GM19043 (cell line): ENCODE measurements around the gene TMEM144.
"Not testable (repeated sequence)": the region's sequence is repeated elsewhere in the genome, so short reads cannot be mapped to it uniquely, and the experiment has no call there.

Source experiments
- ATAC-seq: cut with Tn5 transposase; IDR thresholded peaks from one replicate; pipeline ENCODE4 v1.9.1; 2021; ENCODE audit warnings: low read depth; ENCODE audit not compliant: unreplicated experiment

TMEM144 gene

GRCh38 chr4:158229768-158230167 is 19.5 kb downstream of the TMEM144 start:
- ATAC-seq = no peak

DNA sequence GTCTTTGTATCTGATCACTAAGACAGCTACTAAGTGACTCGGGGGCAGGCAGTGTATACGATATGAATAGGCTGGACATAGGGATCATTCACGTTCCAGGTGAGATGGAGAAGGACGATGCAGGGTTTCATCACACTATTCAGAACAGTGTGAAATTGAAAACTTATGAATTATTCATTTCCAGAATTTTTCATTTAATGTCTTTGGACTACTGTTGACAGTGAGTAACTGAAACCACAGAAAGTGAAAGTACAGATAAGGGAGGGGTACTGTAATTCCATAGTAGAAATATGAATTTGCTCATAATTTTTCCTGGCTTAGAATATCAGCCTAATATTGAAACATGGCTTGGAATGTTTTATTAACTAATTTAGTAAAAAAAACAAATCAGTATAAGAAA is 24.4 kb downstream of the TMEM144 start:
- no peak for ATAC-seq

GRCh38 chr4:158236304-158237030 is 26.2 kb downstream of the TMEM144 start:
- no peak for ATAC-seq

DNA sequence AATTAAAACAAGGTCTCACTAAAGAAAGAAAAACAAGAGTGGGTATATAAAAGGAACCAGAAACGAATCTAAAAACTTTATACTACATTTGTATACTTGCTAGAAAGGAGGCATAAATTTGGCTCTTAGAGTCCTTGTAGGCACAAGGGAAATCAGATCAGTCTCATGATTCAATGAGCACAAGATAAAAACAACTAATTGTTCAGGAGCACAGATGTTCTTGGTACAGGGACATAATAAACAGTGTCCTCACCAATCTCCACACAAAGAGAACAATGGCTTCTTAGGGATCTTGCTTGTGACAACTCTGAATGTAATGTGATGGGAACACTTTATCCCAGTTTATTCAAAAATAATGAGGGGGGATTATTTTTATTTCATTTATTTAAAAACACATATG is 28.3 kb downstream of the TMEM144 start:
- no peak for ATAC-seq

DNA sequence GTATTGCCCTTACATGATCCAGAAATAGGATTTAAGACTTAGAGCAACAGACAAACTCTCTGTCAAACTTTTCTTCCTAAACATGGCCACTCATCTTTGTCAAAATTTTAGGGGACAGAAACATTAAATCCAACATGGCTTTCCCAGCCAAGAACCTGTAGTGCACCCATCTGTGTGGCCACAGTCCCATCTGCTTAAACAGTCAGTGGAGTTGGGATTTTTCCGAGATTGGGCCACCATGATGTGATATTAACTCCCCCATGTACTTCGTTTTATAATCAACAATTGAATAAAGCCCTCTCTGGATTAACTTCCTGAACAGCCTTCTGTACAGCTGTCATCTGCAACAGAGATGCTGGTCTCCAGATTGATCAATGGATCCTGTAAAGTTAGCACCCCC is 28.9 kb downstream of the TMEM144 start:
- no peak for ATAC-seq

GRCh38 chr4:158243071-158243470 is 32.8 kb downstream of the TMEM144 start:
- no peak for ATAC-seq

- ATAC-seq = no peak
Observed at GRCh38 chr4:158250321-158250720, 40.0 kb downstream of the TMEM144 start.

GRCh38 chr4:158253350-158253980 is 43.2 kb downstream of the TMEM144 start:
- peak; percentile 57 for ATAC-seq

DNA sequence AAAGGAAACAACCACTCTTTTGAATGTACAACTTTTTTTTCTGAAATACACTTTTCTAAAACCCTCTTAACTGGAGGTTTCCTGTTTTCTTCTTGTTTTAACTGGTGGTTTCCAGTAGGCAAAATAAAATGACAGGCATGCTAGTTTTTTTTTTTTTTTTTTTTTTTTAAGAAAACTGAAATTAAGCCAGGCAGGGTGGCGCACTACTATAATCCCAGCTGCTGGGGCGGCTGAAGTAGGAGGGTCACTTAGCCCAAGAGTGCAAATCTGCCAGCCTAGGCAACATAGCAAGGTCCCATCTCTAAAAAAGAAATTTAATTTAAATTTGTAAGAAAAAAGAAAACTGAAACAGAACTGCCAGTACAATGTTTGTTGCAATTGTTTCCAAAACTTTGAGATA is 44.0 kb downstream of the TMEM144 start:
- ATAC-seq = no peak

DNA sequence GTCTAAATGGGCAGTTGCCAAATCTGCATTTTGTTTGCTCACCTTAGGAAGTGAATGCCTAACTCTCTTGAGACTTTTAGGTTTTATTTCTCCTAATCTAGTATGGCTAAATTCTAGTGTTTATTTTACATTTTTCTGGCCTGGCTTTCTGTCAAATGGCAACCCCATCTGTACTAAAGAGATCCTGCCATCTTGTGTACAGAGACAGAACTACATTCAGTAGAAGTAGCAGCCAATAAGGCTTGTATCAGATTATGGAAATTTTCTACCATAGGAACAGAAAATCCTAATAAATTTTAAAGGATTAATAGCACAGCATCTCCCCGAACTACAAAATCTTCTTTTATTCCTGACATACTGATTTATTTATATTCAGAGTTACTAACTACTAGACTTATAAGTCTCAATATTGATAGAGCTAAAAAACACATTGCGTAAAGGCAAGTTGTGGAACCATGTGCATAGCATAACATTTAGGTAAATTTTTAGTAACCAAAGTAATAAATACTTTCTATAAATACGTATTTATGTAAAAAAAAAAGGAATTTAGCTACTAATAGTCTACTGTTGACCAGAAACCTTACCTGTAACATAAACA is 45.5 kb downstream of the TMEM144 start:
- peak; percentile 69 for ATAC-seq

DNA sequence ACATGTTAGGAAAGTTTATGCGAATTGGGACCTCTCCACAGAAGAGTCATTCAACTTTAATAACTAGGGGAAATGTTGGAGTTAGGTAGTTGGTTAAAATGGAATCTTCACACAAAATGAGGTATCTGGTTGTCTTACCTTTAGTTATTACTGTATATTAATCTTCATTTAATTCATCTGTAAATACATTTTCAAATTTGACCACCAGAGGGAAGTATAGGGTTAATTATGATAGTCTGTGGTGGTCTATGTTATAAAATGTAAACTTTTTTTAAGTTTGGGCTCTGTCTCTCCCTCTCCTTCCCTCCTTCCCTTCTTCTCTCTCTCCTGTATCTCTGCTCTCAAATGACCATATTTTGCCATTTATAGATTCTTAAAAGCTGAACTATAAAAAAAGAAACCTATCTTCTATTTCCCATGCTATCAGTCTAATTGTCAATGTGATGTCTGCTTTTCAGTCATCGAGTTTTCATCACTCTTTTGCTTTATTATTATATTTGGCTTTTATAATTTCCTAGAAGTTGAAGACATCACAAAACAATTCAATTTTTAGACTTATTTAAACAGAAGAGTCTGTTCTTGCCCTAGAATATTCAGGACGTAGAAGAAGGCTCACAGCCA is 49.8 kb downstream of the TMEM144 start:
- ATAC-seq = no peak

DNA sequence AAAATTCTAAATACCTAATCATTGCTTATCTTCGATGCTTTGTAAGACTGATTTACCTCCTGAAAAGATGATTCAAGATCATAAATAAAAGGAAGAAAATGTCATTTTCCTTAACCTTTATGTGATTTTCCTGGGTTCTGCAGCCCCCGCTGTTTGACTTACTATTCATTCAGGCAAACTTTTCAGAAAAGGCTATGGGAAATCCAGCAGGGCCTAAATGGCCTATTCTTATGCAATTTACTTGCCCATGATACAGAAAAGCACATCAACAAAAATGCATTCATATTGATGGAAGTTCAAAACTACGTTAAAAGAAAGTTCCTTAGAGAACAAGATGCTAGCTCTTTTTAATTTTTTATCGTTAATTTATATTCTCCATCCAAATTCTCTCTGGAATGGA is 51.2 kb downstream of the TMEM144 start:
- no peak for ATAC-seq

GRCh38 chr4:158268553-158268952 is 58.3 kb downstream of the TMEM144 start:
- ATAC-seq = no peak

- ATAC-seq = no peak
Observed at GRCh38 chr4:158274636-158275035, 64.3 kb downstream of the TMEM144 start.

GRCh38 chr4:158277558-158277957 is 67.3 kb downstream of the TMEM144 start:
- no peak for ATAC-seq

GRCh38 chr4:158279052-158279451 is 68.8 kb downstream of the TMEM144 start:
- not testable (repeated sequence) for ATAC-seq

GRCh38 chr4:158280856-158281255 is 70.6 kb downstream of the TMEM144 start:
- no peak for ATAC-seq

DNA sequence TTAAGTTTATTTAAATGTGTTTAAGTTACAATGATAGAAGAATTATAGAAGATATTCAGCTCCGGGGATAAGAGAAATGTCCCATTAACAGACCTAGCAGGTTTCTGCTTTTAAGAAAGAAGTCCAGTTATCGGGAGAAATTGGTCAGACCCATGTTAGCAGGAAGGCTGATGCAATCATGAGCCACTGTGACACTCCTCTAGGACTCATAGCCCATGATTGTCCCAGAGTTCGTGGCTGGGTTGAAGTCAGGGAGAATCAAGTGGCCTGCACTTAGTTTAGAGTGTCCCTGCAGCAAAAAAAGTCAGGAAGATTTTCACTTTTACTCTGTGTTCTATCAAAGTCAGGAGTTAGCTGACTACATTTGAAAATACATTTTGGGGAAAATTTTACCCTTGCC is 72.0 kb downstream of the TMEM144 start:
- no peak for ATAC-seq

DNA sequence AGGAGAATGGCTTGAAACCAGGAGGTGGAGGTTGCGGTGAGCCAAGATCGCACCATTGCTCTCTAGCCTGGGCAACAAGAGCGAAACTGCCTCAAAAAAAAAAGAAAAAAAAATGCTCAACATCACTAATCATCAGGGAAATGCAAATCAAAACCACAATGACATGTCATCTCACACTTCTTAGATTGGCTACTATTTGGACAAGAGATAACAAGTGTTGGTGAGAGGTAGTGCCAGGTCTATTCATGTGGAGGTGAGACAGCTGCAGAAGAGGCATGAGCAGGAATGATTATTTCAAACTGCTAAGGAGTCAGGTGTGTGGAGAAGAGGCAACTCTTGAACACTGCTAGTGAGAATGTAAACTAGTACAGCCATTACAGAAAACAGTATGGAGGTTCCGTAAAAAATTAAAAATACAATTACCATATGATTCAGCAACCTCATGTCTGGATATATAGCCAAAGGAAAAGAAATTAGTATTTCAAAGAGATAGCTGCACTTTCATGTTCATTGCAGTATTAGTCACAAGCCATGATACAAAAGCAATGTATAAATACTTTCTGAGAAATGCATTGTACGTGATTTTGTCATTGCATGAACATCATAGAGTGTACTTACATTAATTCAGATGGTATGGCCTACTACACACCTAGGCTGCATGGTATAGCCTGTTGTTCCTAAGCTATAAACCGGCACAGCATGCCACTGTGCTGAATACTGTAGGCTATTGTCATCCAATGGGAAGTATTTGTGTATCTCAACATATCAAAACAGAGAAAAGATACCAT is 75.3 kb downstream of the TMEM144 start:
- no peak for ATAC-seq

- no peak for ATAC-seq
Observed at GRCh38 chr4:158290912-158291311, 80.6 kb downstream of the TMEM144 start.
